Activated naive CD8-positive, alpha-beta T cell treated with anti-CD3 and anti-CD28 coated beads, Interleukin-2, amount 50 U/mL, for 24 hours (primary cell): ENCODE measurements around the gene CAMSAP1.

Experiments
- ATAC-seq: fragments of 150-1000 bp; cut with Tn5 transposase; one replicate; pipeline ENCODE4 v1.10.0; 2021
- DNase-seq: peaks from one replicate; pipeline ENCODE4 v3.0.0; 2021
- H3K27ac Mint-ChIP-seq: one replicate; pipeline ENCODE4 v1.8.0; 2021; ENCODE audit warnings: mild to moderate bottlenecking, mixed read lengths
- H3K27me3 Mint-ChIP-seq: one replicate; pipeline ENCODE4 v1.8.0; 2021; ENCODE audit warnings: mixed read lengths
- H3K36me3 Mint-ChIP-seq: one replicate; pipeline ENCODE4 v1.8.0; 2021; ENCODE audit warnings: low read depth, mixed read lengths
- H3K4me1 Mint-ChIP-seq: one replicate; pipeline ENCODE4 v1.8.0; 2021; ENCODE audit warnings: mixed read lengths
- H3K4me3 Mint-ChIP-seq: one replicate; pipeline ENCODE4 v1.8.0; 2021; ENCODE audit warnings: mild to moderate bottlenecking, moderate library complexity, mixed read lengths
- H3K9me3 Mint-ChIP-seq: one replicate; pipeline ENCODE4 v1.8.0; 2021; ENCODE audit warnings: mixed read lengths

CAMSAP1 gene

GRCh38 chr9:135769489-135770202 is 137.7 kb downstream of the CAMSAP1 start:
- Mint-ChIP-seq H3K27me3 (no peaks in the 10 kb centered on the region), H3K27ac (no peak overlapping the region), H3K36me3 (no peaks in the 10 kb centered on the region), H3K4me3 (no peak overlapping the region), H3K9me3 (no peaks in the 10 kb centered on the region), H3K4me1 (no peaks in the 10 kb centered on the region)
- no peak for DNase-seq
- no peak for ATAC-seq

DNA sequence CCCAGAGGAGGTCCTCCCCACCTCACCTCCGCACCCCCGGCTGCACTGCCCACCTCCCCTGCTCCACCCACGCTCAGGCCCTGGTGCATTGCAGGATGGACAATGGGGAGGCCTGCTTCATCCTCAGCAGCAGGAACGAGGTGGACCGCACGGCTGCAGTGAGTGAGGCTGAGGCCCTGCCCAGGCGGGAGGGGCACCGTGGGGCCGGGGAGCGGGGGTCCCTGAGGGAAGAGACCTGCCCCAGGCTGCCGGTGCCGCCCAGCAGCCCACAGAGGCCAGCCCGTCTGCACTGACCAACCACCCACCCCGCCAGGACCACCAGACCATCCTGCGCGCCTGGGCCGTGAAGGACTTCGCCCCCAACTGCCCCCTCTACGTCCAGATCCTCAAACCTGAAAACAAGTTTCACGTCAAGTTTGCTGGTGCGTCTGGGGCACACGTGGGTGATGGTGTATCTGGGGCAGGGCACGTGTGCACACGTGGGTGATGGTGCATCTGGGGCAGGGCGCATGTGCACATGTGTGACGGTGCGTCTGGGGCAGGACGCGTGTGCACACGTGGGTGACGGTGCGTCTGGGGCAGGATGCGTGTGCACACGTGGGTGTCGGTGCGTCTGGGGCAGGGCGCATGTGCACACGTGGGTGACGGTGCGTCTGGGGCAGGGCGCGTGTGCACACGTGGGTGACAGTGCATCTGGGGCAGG is 138.7 kb downstream of the CAMSAP1 start:
- Mint-ChIP-seq H3K27me3 (no peaks in the 10 kb centered on the region), H3K9me3 (no peaks in the 10 kb centered on the region), H3K36me3 (no peaks in the 10 kb centered on the region), H3K4me1 (no peaks in the 10 kb centered on the region), H3K27ac (no peak overlapping the region), H3K4me3 (no peak overlapping the region)
- ATAC-seq, result no peak
- no peak for DNase-seq

DNA sequence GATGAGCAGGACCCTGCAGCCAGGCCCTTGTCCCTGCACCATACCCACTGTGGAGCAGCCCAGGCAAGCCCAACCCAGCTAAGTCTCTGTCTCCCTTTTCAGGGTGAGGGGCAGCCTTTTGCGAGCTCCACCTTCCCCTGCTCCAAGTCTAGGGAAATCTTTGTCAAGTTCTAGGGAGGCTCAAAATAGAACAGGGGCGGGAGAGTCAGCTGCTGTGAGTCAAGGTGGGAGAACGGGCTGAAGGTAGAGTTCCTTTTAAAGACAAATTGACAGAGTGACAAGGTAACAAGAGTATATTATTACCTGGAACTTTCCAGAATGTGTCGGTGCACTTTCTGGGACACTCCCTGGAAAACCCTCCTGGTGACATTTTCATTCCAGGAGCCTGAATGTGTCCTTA is 140.6 kb downstream of the CAMSAP1 start:
- Mint-ChIP-seq H3K9me3 (no peaks in the 10 kb centered on the region), H3K4me1 (no peaks in the 10 kb centered on the region), H3K4me3 (no peak overlapping the region), H3K27me3 (no peaks in the 10 kb centered on the region), H3K36me3 (no peaks in the 10 kb centered on the region), H3K27ac (no peak overlapping the region)
- DNase-seq (no peak), ATAC-seq (no peak)

DNA sequence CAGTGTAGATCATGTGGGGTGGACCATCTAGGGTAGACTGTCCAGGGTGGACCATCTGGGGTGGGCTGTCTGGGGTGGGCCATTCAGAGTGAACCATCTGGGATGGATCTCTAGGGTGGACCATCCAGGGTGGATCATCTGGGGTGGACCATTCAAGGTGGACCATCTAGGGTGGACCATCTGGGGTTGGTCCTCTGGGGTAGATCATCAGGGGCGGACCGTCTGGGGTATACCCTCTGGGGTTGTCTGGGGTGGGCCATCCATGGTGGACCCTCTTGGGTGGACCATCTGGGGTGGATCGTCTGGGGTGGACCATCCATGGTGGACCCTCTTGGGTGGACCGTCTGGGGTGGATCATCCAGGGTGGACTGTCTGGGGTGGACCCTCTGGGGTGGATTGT is 141.1 kb downstream of the CAMSAP1 start:
- no peak for DNase-seq
- H3K27ac Mint-ChIP-seq, result no peak overlapping the region
- no peaks in the 10 kb centered on the region for H3K36me3 Mint-ChIP-seq
- no peaks in the 10 kb centered on the region for H3K4me1 Mint-ChIP-seq
- H3K27me3 Mint-ChIP-seq, result no peaks in the 10 kb centered on the region
- no peaks in the 10 kb centered on the region for H3K9me3 Mint-ChIP-seq
- no peak for ATAC-seq
- H3K4me3 Mint-ChIP-seq, result no peak overlapping the region

GRCh38 chr9:135765416-135765815 is 141.9 kb downstream of the CAMSAP1 start:
- Mint-ChIP-seq H3K4me3 (no peak overlapping the region), H3K4me1 (no peaks in the 10 kb centered on the region), H3K36me3 (no peaks in the 10 kb centered on the region), H3K9me3 (no peaks in the 10 kb centered on the region), H3K27me3 (no peaks in the 10 kb centered on the region), H3K27ac (no peak overlapping the region)
- no peak for ATAC-seq
- no peak for DNase-seq

- H3K9me3 Mint-ChIP-seq, result no peaks in the 10 kb centered on the region
- no peaks in the 10 kb centered on the region for H3K4me1 Mint-ChIP-seq
- ATAC-seq, result no peak
These were observed 142.6 kb downstream of the CAMSAP1 start for GRCh38 chr9:135764731-135765130.

GRCh38 chr9:135763716-135764446 is 143.5 kb downstream of the CAMSAP1 start:
- no peaks in the 10 kb centered on the region for H3K36me3 Mint-ChIP-seq
- DNase-seq (no peak), ATAC-seq (no peak)
- no peak overlapping the region for H3K4me3 Mint-ChIP-seq
- no peaks in the 10 kb centered on the region for H3K9me3 Mint-ChIP-seq
- H3K27ac Mint-ChIP-seq, result no peak overlapping the region
- H3K27me3 Mint-ChIP-seq, result no peaks in the 10 kb centered on the region
- H3K4me1 Mint-ChIP-seq, result no peaks in the 10 kb centered on the region

More at GRCh38 chr9:135764731-135765130, 142.6 kb downstream of the CAMSAP1 start:
- H3K36me3 Mint-ChIP-seq, result no peaks in the 10 kb centered on the region
- no peak overlapping the region for H3K27ac Mint-ChIP-seq
- no peaks in the 10 kb centered on the region for H3K27me3 Mint-ChIP-seq
- no peak for DNase-seq
- H3K4me3 Mint-ChIP-seq, result no peak overlapping the region

- Mint-ChIP-seq H3K36me3 (no peaks in the 10 kb centered on the region), H3K4me1 (no peaks in the 10 kb centered on the region), H3K4me3 (no peak overlapping the region), H3K9me3 (no peaks in the 10 kb centered on the region), H3K27ac (no peak overlapping the region), H3K27me3 (no peaks in the 10 kb centered on the region)
- DNase-seq, result no peak
- ATAC-seq, result no peak
These were observed 144.4 kb downstream of the CAMSAP1 start for GRCh38 chr9:135762921-135763320.

DNA sequence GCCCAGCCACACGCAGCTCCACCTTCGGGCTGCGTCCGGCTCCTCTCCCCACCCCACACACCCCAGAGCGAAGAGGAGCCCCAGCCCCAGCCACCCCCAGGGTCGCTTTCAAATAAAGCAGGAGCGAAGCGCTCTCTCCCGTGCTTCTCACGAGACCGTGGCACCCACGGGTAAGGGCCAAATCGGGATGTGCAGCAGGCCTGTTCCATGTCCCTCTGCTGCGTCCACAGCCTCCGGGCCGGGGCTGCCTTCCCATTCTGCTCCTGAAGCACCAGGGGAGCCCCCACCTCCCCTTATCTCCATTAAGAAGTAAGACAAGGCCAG is 145.5 kb downstream of the CAMSAP1 start:
- ATAC-seq, result no peak
- Mint-ChIP-seq H3K4me3 (no peak overlapping the region), H3K4me1 (no peaks in the 10 kb centered on the region), H3K27me3 (no peaks in the 10 kb centered on the region), H3K27ac (no peak overlapping the region), H3K36me3 (no peaks in the 10 kb centered on the region), H3K9me3 (no peaks in the 10 kb centered on the region)
- no peak for DNase-seq

DNA sequence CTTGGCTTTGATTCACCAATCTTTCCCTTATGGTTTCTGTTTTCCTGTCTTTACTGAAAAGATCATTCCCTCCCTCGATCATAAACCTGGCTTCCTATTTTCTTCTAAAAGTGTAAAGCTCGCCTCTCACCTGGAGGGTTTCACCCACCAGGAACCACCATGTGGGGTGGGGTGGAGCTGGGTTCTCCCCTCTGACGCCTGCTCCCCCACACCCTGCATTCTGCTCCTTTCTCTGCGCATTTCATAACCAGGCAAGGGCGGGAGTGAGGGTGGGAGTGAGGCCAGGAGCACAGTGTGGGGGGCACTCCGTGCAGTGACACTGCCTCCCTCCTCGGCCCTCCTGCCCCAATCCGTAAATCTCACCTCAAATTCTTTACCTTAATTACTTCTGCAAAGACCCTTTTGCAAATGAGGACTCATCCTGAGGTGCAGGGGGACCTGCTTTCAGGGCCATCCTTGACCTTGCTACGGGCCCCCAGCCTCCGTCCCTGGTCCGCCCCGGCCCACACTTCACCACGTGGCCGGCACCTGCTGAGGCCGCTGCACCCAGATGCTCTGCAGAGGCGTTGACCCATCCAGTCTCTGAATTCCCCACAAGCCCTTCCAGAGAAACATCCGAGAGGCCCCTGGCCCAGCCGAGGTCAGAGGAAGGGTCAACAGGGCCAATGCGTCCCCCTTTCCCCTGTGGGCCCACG is 146.0 kb downstream of the CAMSAP1 start:
- ATAC-seq (no peak), DNase-seq (no peak)
- no peak overlapping the region for H3K4me3 Mint-ChIP-seq
- H3K4me1 Mint-ChIP-seq, result no peaks in the 10 kb centered on the region
- H3K27me3 Mint-ChIP-seq, result no peaks in the 10 kb centered on the region
- no peaks in the 10 kb centered on the region for H3K9me3 Mint-ChIP-seq
- no peak overlapping the region for H3K27ac Mint-ChIP-seq
- H3K36me3 Mint-ChIP-seq, result no peaks in the 10 kb centered on the region

DNA sequence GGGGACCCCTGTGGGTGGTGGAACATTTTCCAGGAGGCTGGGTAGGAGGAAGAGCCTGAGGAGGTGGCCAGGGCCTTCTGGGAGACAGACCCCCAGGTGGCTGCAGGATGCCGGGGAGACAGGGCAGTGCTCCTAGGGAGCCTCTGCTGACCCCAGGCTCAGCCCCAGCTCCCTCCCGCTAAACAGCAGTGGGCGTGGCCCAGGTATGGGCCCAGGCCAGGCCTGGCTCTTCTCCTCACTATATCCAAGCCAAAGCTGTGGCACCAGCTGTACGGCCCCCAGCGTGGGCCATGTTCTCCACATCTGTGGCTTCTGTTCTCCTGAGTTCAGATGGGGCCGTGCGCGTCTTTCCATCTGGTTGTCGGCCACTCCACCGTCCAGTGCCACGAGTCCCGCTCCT is 146.9 kb downstream of the CAMSAP1 start:
- no peak overlapping the region for H3K4me3 Mint-ChIP-seq
- H3K36me3 Mint-ChIP-seq, result no peaks in the 10 kb centered on the region
- ATAC-seq (no peak), DNase-seq (no peak)
- H3K27ac Mint-ChIP-seq, result no peak overlapping the region
- H3K27me3 Mint-ChIP-seq, result no peaks in the 10 kb centered on the region
- no peaks in the 10 kb centered on the region for H3K4me1 Mint-ChIP-seq
- no peaks in the 10 kb centered on the region for H3K9me3 Mint-ChIP-seq

- no peak for ATAC-seq
- Mint-ChIP-seq H3K36me3 (no peaks in the 10 kb centered on the region), H3K4me3 (no peak overlapping the region), H3K4me1 (no peaks in the 10 kb centered on the region), H3K27ac (no peak overlapping the region), H3K9me3 (no peaks in the 10 kb centered on the region), H3K27me3 (no peaks in the 10 kb centered on the region)
- DNase-seq, result no peak
These were observed 147.6 kb downstream of the CAMSAP1 start for GRCh38 chr9:135759676-135760300.

- Mint-ChIP-seq H3K36me3 (no peaks in the 10 kb centered on the region), H3K27ac (no peak overlapping the region), H3K4me1 (no peaks in the 10 kb centered on the region), H3K4me3 (no peak overlapping the region), H3K27me3 (no peaks in the 10 kb centered on the region), H3K9me3 (no peaks in the 10 kb centered on the region)
- DNase-seq (no peak), ATAC-seq (no peak)
These were observed 148.5 kb downstream of the CAMSAP1 start for GRCh38 chr9:135758870-135759269.
